Measurements from ENCODE around the gene SLC36A1.

DNA sequence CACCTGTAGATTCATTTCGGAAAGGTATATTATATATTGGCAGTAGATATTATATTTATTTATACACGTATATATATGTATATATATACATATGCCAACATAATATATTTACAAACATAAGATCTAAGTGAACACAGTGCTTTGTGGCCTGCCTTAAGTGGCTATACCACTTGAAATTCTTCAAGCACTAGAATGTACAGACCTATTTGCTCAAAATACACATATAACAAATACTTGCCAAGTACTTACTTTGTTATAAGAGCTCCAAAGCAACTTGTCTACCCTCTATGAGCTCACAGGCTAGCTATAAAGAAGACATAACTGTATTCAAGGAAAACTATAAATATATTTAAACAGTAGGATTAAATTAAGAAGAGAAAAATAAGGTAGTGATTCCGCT is 33.6 kb upstream of the SLC36A1 start:
- TF ChIP-seq, protein P1, sequence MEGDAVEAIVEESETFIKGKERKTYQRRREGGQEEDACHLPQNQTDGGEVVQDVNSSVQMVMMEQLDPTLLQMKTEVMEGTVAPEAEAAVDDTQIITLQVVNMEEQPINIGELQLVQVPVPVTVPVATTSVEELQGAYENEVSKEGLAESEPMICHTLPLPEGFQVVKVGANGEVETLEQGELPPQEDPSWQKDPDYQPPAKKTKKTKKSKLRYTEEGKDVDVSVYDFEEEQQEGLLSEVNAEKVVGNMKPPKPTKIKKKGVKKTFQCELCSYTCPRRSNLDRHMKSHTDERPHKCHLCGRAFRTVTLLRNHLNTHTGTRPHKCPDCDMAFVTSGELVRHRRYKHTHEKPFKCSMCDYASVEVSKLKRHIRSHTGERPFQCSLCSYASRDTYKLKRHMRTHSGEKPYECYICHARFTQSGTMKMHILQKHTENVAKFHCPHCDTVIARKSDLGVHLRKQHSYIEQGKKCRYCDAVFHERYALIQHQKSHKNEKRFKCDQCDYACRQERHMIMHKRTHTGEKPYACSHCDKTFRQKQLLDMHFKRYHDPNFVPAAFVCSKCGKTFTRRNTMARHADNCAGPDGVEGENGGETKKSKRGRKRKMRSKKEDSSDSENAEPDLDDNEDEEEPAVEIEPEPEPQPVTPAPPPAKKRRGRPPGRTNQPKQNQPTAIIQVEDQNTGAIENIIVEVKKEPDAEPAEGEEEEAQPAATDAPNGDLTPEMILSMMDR (IDR thresholded peaks at IDR 0.05; ENCODE audit: poor library complexity): no peak
- no peak for TF ChIP-seq EZH2phosphoT487 (IDR thresholded peaks at IDR 0.05; ENCODE audit: low read depth, severe bottlenecking, unreplicated experiment)
- TF ChIP-seq EZH2 (IDR thresholded peaks at IDR 0.05; ENCODE audit: borderline replicate concordance): no peak
